Activated gamma-delta T cell treated with Interleukin-2 at 50 U/mL for 16 hours (primary cell): Measurements from ENCODE around the gene HOXC6.
"Not testable (repeated sequence)": the region's sequence is repeated elsewhere in the genome, so short reads cannot be mapped to it uniquely, and the experiment has no call there.

ENCODE experiments used
- DNase-seq: peaks from one replicate; pipeline ENCODE4 v3.0.0-alpha.2; 2020

Gene HOXC6

DNA sequence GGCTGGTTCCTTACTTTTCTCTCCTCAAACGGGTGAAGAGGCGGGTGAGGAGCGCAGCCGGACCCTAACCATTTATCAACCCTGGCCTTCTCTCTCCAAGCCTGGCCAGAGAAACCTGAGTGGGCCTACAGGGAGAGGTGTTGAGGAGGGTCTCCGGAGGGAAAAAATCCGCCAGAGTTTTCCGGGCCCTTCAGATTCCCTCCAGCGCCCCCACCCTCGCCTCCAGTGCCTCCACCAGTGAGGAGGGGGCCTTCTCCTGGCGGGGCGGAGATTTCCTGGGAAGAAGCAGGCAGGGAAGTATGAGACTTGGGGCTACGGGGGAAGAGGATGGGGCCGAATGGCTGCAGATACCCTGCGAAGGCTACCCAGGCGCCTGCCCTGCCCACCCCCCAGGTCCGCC lies 3.2 kb downstream of the HOXC6 start:
- DNase-seq, result no peak

- DNase-seq, result no peak
Measured at GRCh38 chr12:54032086-54032619, 3.9 kb downstream of the HOXC6 start.

- peak; percentile 57 for DNase-seq
Measured at GRCh38 chr12:54032627-54033100, 4.4 kb downstream of the HOXC6 start, which contains the start of gene HOXC5. HOXC5 (plus strand) TSS chr12:54033050; CDS start chr12:54033123, 73 bp downstream.

- no peak for DNase-seq
Measured at GRCh38 chr12:54033106-54033979, 5.1 kb downstream of the HOXC6 start.

- DNase-seq, result no peak
Measured at GRCh38 chr12:54033980-54034784, 5.9 kb downstream of the HOXC6 start.

DNA sequence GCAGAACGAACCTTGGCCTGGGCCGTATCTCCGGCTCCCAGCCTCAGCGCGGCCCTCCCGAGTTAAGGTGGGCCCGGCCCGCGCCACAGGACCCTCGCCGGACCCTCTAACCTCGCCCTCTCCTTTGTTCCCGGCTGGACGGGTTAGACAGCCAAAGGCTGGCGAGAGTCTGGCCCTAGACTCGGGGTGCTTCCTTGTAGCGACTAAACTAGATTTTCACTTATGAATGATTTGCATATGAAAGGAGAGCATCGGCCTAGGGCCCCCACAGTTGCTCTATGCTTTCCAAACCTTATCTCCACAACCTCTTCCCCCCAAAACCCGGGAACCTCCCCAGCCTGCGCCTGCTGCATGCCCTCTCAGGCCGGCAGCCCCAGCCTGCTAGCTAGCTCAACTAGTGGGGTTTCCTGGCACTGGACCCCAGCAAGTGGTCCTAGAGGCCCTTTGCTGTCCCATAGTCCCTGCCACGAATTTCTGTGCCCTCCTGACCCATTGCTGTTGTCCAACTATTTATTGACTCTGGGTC lies 6.6 kb downstream of the HOXC6 start:
- DNase-seq, result no peak

DNA sequence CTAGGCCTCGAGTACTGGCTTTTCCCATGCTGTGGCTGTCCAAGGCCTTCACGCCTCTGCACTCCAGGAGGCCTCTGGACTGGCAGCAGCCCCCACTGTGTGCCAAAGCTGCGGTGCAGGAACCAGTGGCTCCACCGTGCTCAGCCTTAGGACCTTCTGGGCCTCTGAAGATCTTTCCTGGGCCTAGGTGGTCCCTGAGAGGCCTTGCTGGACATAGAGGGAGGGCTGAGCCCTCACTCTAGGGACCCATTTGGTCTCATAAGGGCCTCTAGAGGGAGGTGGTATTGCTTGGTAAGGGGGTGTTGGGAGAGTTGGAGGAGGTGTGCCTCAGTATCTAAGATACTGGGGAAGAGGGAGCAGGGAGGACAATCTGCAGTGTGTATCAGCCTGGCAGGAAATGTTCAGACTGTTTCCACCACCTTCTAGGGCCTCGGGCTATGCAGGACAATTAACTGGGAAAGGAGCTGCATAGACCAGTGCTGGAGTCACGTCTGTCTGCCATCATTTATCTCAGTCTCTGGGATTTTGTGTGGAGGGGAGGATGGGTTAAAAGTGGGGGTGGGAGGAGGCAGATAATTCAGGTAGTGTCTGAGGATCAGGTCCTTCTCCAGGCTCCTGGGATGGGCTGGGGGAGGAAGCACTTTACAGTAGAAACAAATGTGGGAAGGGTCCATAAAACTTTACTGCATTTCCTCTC lies 7.5 kb downstream of the HOXC6 start:
- no peak for DNase-seq

GRCh38 chr12:54036620-54037359 lies 8.6 kb downstream of the HOXC6 start:
- no peak for DNase-seq

GRCh38 chr12:54037360-54038283 lies 9.4 kb downstream of the HOXC6 start:
- no peak for DNase-seq

GRCh38 chr12:54038284-54038870 lies 10.1 kb downstream of the HOXC6 start:
- DNase-seq, result no peak

DNA sequence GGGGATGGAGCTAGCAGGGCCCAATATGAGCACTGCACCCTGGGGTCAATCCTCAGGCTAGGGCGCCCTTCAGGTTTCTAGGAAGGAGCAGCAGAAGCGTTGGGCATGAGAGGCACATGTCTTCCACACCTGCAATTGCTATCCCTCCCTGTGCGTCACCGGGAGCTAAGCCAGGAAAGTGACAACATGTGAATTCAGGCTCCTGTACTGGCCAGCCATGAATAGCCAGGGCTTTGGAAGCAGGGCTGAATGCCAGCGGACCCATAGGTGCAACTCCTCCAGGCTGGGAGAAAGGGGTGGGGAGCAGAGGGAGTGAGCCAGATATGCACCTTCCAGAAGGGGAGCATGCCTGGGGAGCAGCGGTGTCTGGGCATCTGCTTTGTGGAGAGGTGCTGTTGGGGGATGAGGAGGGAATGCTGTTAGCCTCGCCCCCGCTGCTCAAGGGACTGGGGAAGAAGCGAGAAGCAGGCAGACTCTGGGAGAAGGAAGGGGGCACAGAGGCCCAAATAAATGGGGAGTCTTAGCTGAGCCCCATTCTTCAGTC lies 10.7 kb downstream of the HOXC6 start:
- no peak for DNase-seq

- no peak for DNase-seq
Measured at GRCh38 chr12:54039417-54040147, 11.3 kb downstream of the HOXC6 start.

DNA sequence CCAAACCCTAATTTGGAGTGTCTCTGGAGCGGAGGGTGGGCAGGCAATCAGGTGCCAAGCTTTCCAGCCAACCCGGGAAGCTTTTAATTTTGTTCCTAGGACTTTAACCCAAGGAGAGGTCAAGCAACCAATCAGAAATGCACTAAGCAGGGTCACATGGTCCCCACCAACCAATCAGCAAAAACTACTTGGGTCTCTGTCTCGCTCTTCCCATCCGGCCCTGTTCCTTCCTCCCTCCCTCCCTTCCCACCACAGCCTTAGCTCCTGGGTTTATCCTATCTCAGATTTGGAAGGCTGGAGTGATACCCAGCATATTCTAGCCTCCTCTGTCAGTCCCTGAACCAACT lies 11.9 kb downstream of the HOXC6 start:
- DNase-seq, result no peak

GRCh38 chr12:54040648-54041047 lies 12.4 kb downstream of the HOXC6 start:
- no peak for DNase-seq

DNA sequence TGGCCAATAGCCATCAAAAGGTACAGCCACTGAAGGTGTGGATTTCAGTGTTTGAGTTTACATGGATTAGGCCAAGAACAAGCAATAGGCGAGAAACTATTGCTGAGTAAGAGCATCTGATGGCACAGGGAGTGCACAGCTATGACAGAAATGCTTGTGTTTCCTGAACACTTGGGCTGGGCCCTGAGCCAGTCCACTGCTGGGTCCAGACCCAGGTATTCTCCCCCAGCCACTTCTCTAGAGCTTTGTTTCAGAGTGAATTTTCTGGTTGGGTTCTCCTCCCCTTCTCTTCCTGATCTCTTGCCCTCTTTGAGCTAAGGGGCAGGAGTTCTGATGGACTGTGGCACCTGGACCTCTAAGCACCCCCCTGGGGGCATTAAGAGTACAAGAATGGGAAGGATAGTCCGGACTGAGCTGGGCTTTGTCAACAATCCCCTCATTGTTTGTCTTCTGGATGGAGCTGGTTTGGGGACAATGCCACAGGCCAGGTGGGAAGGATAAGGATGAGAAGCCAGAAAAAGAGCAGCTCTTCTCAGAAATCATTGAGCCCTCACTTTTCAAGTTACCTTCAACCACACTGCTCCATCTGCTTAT lies 13.0 kb downstream of the HOXC6 start:
- DNase-seq, result no peak

GRCh38 chr12:54042033-54042432 lies 13.8 kb downstream of the HOXC6 start:
- not testable (repeated sequence) for DNase-seq

GRCh38 chr12:54042970-54043853 lies 15.0 kb downstream of the HOXC6 start:
- DNase-seq, result no peak
